H1 (cell line): ENCODE data around the gene THEMIS. TPM values are rescaled to one million over a fixed set of nuclear protein-coding genes. Genes with fewer than 3 reads are reported as not detected.

ENCODE experiments used
- CTCF ChIA-PET: fragments of 300-600 bp; sonication (Branson Sonifier 250); formaldehyde crosslinking; loops from one replicate; lab custom pipeline; 2021; ENCODE audit not compliant: partially characterized antibody; lab: Charles Lee
- POLR2A ChIA-PET: fragments of 300-600 bp; sonication (Branson Sonifier 250); formaldehyde crosslinking; loops from one replicate; lab custom pipeline; 2021; ENCODE audit warnings: inconsistent platforms; ENCODE audit not compliant: partially characterized antibody; lab: Charles Lee
- DNase-seq, 2 experiments: peaks; one replicate each; pipeline versions ENCODE4 v3.0.0 to v3.0.0-alpha.2; 2010 to 2022; ENCODE audit warnings: low spot score in 2 of 2, low read depth in 1 of 2, mixed read lengths in 1 of 2
- FAIRE-seq: peaks from 2 replicates; lab custom pipeline; 2011; peaks lifted over from hg19 to GRCh38; lab: Jason Lieb, UNC
- H2AFZ ChIP-seq: 2 replicates; pipeline ENCODE4 v1.8.1; 2012; ENCODE audit warnings: low read length, inconsistent platforms
- H2AK5ac ChIP-seq: 2 replicates; pipeline ENCODE4 v1.6.1; 2013; ENCODE audit warnings: low read depth, low read length
- H2BK120ac ChIP-seq: replicated peaks from 2 replicates; pipeline ENCODE3; 2013; ENCODE audit warnings: low read depth, low read length, inconsistent platforms
- H2BK12ac ChIP-seq: 2 replicates; pipeline ENCODE4 v1.6.1; 2013; ENCODE audit warnings: low read depth, low read length
- H2BK15ac ChIP-seq: 2 replicates; pipeline ENCODE4 v1.6.1; 2013; ENCODE audit warnings: low read length
- H2BK20ac ChIP-seq: 2 replicates; pipeline ENCODE4 v1.6.1; 2013; ENCODE audit warnings: low read length
- H2BK5ac ChIP-seq: 2 replicates; pipeline ENCODE4 v1.6.1; 2013; ENCODE audit warnings: low read depth, low read length
- H3K14ac ChIP-seq: 2 replicates; pipeline ENCODE4 v1.6.1; 2013; ENCODE audit warnings: inconsistent platforms; ENCODE audit not compliant: insufficient read length
- H3K18ac ChIP-seq: 2 replicates; pipeline ENCODE4 v1.6.1; 2013; ENCODE audit warnings: low read length; ENCODE audit errors: extremely low read depth
- H3K23ac ChIP-seq: 2 replicates; pipeline ENCODE4 v1.6.1; 2013; ENCODE audit warnings: inconsistent platforms; ENCODE audit not compliant: insufficient read length
- H3K23me2 ChIP-seq: 2 replicates; pipeline ENCODE4 v1.6.1; 2013; ENCODE audit warnings: low read depth, low read length
- H3K27ac ChIP-seq: 2 replicates; pipeline ENCODE4 v1.6.1; 2011; ENCODE audit warnings: low read depth, low read length, inconsistent platforms
- H3K27me3 ChIP-seq, 4 experiments: replicated peaks in 1 of 4; 1 replicate in 1 of 4; 2 replicates in 3 of 4; pipeline versions ENCODE4 v1.6.1 to v1.8.1; 2011 to 2013; ENCODE audit warnings: low read length in 3 of 4, mild to moderate bottlenecking in 3 of 4, inconsistent platforms in 2 of 4, mixed read lengths in 2 of 4, moderate library complexity in 1 of 4; ENCODE audit not compliant: control insufficient read depth in 3 of 4, insufficient read depth in 3 of 4; ENCODE audit errors: extremely low read depth in 1 of 4
- H3K36me3 ChIP-seq, 4 experiments: 2 replicates each; pipeline versions ENCODE4 v1.6.1 to v1.8.1; 2011 to 2013; ENCODE audit warnings: mild to moderate bottlenecking in 4 of 4, low read length in 3 of 4, moderate library complexity in 2 of 4, control low read depth in 1 of 4, inconsistent platforms in 1 of 4; ENCODE audit not compliant: insufficient read depth in 4 of 4, control insufficient read depth in 2 of 4
- H3K4ac ChIP-seq: replicated peaks from 2 replicates; pipeline ENCODE3; 2013; ENCODE audit warnings: low read length, low read depth, mixed read lengths, inconsistent platforms; ENCODE audit not compliant: insufficient read length
- H3K4me1 ChIP-seq, 4 experiments: replicated peaks in 1 of 4; 1 replicate in 1 of 4; 2 replicates in 3 of 4; pipeline versions ENCODE4 v1.6.1 to v1.8.1; 2011 to 2013; ENCODE audit warnings: low read length in 3 of 4, inconsistent platforms in 2 of 4, mixed read lengths in 1 of 4; ENCODE audit not compliant: insufficient read depth in 4 of 4, control insufficient read depth in 3 of 4
- H3K4me2 ChIP-seq, 2 experiments: 2 replicates each; pipeline versions ENCODE4 v1.6.1 to v1.8.1; 2011 to 2013; ENCODE audit warnings: low read depth in 2 of 2, low read length in 2 of 2, control low read depth in 1 of 2, inconsistent platforms in 1 of 2, mild to moderate bottlenecking in 1 of 2; ENCODE audit not compliant: insufficient read depth in 1 of 2
- H3K4me3 ChIP-seq, 4 experiments: fragments of 200-600, 300-600 bp in 1 of 4; sonication (generic), shearing (Covaris generic), sonication (Bioruptor Twin) in 1 of 4; 2 replicates each; pipeline versions ENCODE4 v1.5.1 to v1.8.1; 2011 to 2016; ENCODE audit warnings: low read length in 4 of 4, low read depth in 3 of 4, control low read depth in 2 of 4, inconsistent platforms in 2 of 4, mild to moderate bottlenecking in 2 of 4, mixed read lengths in 1 of 4, moderate library complexity in 1 of 4; ENCODE audit not compliant: insufficient read depth in 2 of 4; ENCODE audit errors: extremely low read depth in 1 of 4
- H3K56ac ChIP-seq: replicated peaks from 2 replicates; pipeline ENCODE3; 2013; ENCODE audit warnings: low read depth, mild to moderate bottlenecking, mixed read lengths, low read length, inconsistent platforms; ENCODE audit not compliant: insufficient read length
- H3K79me1 ChIP-seq: 2 replicates; pipeline ENCODE4 v1.6.1; 2013; ENCODE audit warnings: low read depth, low read length, control low read depth
- H3K79me2 ChIP-seq, 2 experiments: 2 replicates each; pipeline versions ENCODE4 v1.6.1 to v1.8.1; 2012 to 2013; ENCODE audit warnings: low read length in 2 of 2, mild to moderate bottlenecking in 2 of 2, inconsistent platforms in 1 of 2; ENCODE audit not compliant: insufficient read depth in 2 of 2, control insufficient read depth in 1 of 2
- H3K9ac ChIP-seq, 4 experiments: replicated peaks in 1 of 4; 1 replicate in 1 of 4; 2 replicates in 3 of 4; pipeline versions ENCODE4 v1.6.1 to v1.8.1; 2011 to 2013; ENCODE audit warnings: low read depth in 3 of 4, low read length in 3 of 4, control low read depth in 2 of 4, mild to moderate bottlenecking in 2 of 4, moderate library complexity in 2 of 4, inconsistent platforms in 1 of 4; ENCODE audit errors: extremely low read depth in 1 of 4
- H3K9me3 ChIP-seq, 2 experiments: 2 replicates each; pipeline versions ENCODE4 v1.6.1 to v1.8.1; 2012 to 2013; ENCODE audit warnings: mild to moderate bottlenecking in 2 of 2, moderate library complexity in 2 of 2, control low read depth in 1 of 2, inconsistent platforms in 1 of 2, low read depth in 1 of 2, low read length in 1 of 2, mixed read lengths in 1 of 2; ENCODE audit not compliant: insufficient read depth in 2 of 2
- H4K20me1 ChIP-seq, 2 experiments: replicated peaks in 1 of 2; 2 replicates each; pipeline versions ENCODE3 to v1.8.1; 2011 to 2013; ENCODE audit warnings: inconsistent platforms in 2 of 2, low read length in 2 of 2, mild to moderate bottlenecking in 1 of 2; ENCODE audit not compliant: insufficient read depth in 2 of 2, control insufficient read depth in 1 of 2
- H4K5ac ChIP-seq: 2 replicates; pipeline ENCODE4 v1.6.1; 2013; ENCODE audit warnings: low read length, low read depth, mixed read lengths, inconsistent platforms; ENCODE audit not compliant: insufficient read length
- H4K8ac ChIP-seq: 2 replicates; pipeline ENCODE4 v1.8.0; 2013; ENCODE audit warnings: mild to moderate bottlenecking, moderate library complexity, low read length, inconsistent platforms; ENCODE audit not compliant: insufficient read depth; ENCODE audit errors: extremely low read depth
- H4K91ac ChIP-seq: replicated peaks from 2 replicates; pipeline ENCODE3; 2013; ENCODE audit warnings: low read length, mixed read lengths, inconsistent platforms; ENCODE audit not compliant: insufficient read length
- CBX8 ChIP-seq: fragments of 300-800, 300-1000 bp; sonication (generic); IDR thresholded peaks from 2 replicates; pipeline ENCODE4 v1.7.1; 2016; ENCODE audit warnings: low read depth, low read length, borderline replicate concordance
- CEBPB ChIP-seq: IDR thresholded peaks from 2 replicates; pipeline ENCODE4 v1.6.1; 2012; ENCODE audit warnings: low read depth, low read length
- E2F6 ChIP-seq: IDR thresholded peaks from 2 replicates; pipeline ENCODE4 v1.6.1; 2012; ENCODE audit warnings: inconsistent platforms
- EGR1 ChIP-seq: IDR thresholded peaks from 2 replicates; pipeline ENCODE4 v1.6.1; 2011; ENCODE audit warnings: low read depth, low read length, borderline replicate concordance
- POLR2A ChIP-seq, 2 experiments: IDR thresholded peaks; 1 replicate in 1 of 2; 2 replicates in 1 of 2; pipeline ENCODE4 v1.6.1; 2011; ENCODE audit warnings: low read depth in 2 of 2, low read length in 2 of 2, mild to moderate bottlenecking in 2 of 2; ENCODE audit errors: control extremely low read depth in 1 of 2
- POU5F1 ChIP-seq: IDR thresholded peaks from 2 replicates; pipeline ENCODE4 v1.6.1; 2011; ENCODE audit warnings: low read depth, mild to moderate bottlenecking, low read length, moderate library complexity
- SIN3A ChIP-seq, 2 experiments: IDR thresholded peaks in 1 of 2; conservative IDR thresholded peaks in 1 of 2; 2 replicates each; pipeline ENCODE4 v1.6.1; 2011 to 2012; ENCODE audit warnings: low read length in 2 of 2, improper control_type of control experiment in 1 of 2, low read depth in 1 of 2, mild to moderate bottlenecking in 1 of 2
- TAF7 ChIP-seq: optimal IDR thresholded peaks from 2 replicates; pipeline ENCODE3; 2011; ENCODE audit warnings: low read depth, mild to moderate bottlenecking, inconsistent platforms, low read length, moderate library complexity, borderline replicate concordance
- TBP ChIP-seq: IDR thresholded peaks from 2 replicates; pipeline ENCODE4 v1.6.1; 2011; ENCODE audit warnings: low read depth, low read length, improper control_type of control experiment
- ZNF274 ChIP-seq: IDR thresholded peaks from 2 replicates; pipeline ENCODE4 v1.7.0; 2012; ENCODE audit warnings: low read length, borderline replicate concordance; ENCODE audit errors: extremely low read depth
- polyA plus RNA-seq, 7 experiments: library from polyadenylated mRNA; depleted of rRNA in 3 of 7; stranded (reverse) in 5 of 7; unstranded in 2 of 7; fragments of >200 nt in 5 of 7; fragments of 200-250 nt in 2 of 7; gene quantifications; 1 replicate in 5 of 7; 2 replicates in 1 of 7; 4 replicates in 1 of 7; pipeline versions ENCODE4 v1.2.1 to v1.2.3, GENCODE V29; 2011 to 2013; ENCODE audit warnings: missing spikeins in 2 of 7, mixed read lengths in 2 of 7
- total RNA-seq: library from RNA; stranded (reverse); fragmentation: NEBNext Ultra II Directional; extraction: Animal tissue kit (Norgen Biotek cat#: 25700); gene quantifications from 2 replicates; pipeline ENCODE4 v1.2.1, GENCODE V29; 2021

THEMIS gene
- total and polyA plus RNA-seq, 2 of the 8 experiments (the other 6 are each of a cell fraction or from before 2014, with no cell fraction given) = not detected

DNA sequence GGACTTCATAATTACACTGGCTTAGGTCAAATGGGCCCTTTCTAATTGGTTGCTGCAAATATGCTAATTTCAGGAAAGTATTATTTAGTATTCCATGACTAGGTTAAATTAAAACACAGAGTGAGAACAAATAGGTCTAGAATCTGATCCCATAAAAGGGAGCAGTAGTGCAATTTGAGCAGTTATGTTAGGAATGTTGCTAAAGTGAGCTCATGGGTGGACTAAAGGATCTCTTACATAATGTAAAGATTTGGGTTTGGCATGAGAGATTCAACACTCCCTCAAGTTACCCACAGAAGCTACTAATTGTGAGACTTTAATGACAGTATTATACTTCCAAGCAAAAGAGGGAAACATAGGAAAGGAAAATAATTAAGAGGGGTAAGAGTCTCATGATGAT, 214.8 kb downstream of the THEMIS start:
- no peak overlapping the region for H2BK20ac ChIP-seq
- DNase-seq (no peak), FAIRE-seq (no peak)
- no peaks in the 10 kb centered on the region for H4K20me1 ChIP-seq
- no peak overlapping the region for H3K27ac ChIP-seq
- H2AK5ac ChIP-seq = no peak overlapping the region
- H3K23ac ChIP-seq = no peak overlapping the region
- no peak overlapping the region for H4K91ac ChIP-seq
- no peak overlapping the region for H3K4ac ChIP-seq
- POLR2A ChIA-PET = no interaction called here
- H3K4me2 ChIP-seq = no peak overlapping the region
- H2AFZ ChIP-seq = no peak overlapping the region
- H3K27me3 ChIP-seq = no peaks in the 10 kb centered on the region
- H3K23me2 ChIP-seq = no peaks in the 10 kb centered on the region
- H2BK5ac ChIP-seq = no peak overlapping the region
- H2BK12ac ChIP-seq = no peak overlapping the region
- no peak overlapping the region for H4K5ac ChIP-seq
- H2BK120ac ChIP-seq = no peak overlapping the region
- H3K14ac ChIP-seq = no peak overlapping the region
- no peaks in the 10 kb centered on the region for H3K36me3 ChIP-seq
- no peaks in the 10 kb centered on the region for H3K79me1 ChIP-seq
- H3K79me2 ChIP-seq = no peaks in the 10 kb centered on the region
- no peak overlapping the region for H3K9ac ChIP-seq
- H3K18ac ChIP-seq = no peak overlapping the region
- H3K56ac ChIP-seq = no peak overlapping the region
- H2BK15ac ChIP-seq = no peak overlapping the region
- no peaks in the 10 kb centered on the region for H3K4me1 ChIP-seq
- CTCF ChIA-PET = no interaction called here
- H4K8ac ChIP-seq = no peak overlapping the region
- no peaks in the 10 kb centered on the region for H3K9me3 ChIP-seq
- no peak overlapping the region for H3K4me3 ChIP-seq
- TF ChIP-seq TAF7 (no peak), POU5F1 (no peak), TBP (no peak), CEBPB (no peak), EGR1 (no peak), SIN3A (conservative IDR thresholded peaks at IDR 0.05 in 1 of 2, IDR thresholded peaks at IDR 0.05 in 1 of 2; ENCODE audit: low read depth in 1 of 2, low read length in 2 of 2) (no peak), POLR2A (IDR thresholded peaks at IDR 0.05; ENCODE audit: control extremely low read depth in 1 of 2, low read depth in 2 of 2, low read length in 2 of 2) (no peak), E2F6 (no peak), CBX8 (no peak), ZNF274 (no peak)
